HG03060 (cell line): Measurements from ENCODE around the gene DBET.
"Not testable (repeated sequence)": the region's sequence is repeated elsewhere in the genome, so short reads cannot be mapped to it uniquely, and the experiment has no call there.

Source experiments
- ATAC-seq: cut with Tn5 transposase; IDR thresholded peaks from one replicate; pipeline ENCODE4 v1.9.1; 2021; ENCODE audit warnings: low read depth, moderate number of reproducible peaks; ENCODE audit not compliant: unreplicated experiment

The DBET gene

DNA sequence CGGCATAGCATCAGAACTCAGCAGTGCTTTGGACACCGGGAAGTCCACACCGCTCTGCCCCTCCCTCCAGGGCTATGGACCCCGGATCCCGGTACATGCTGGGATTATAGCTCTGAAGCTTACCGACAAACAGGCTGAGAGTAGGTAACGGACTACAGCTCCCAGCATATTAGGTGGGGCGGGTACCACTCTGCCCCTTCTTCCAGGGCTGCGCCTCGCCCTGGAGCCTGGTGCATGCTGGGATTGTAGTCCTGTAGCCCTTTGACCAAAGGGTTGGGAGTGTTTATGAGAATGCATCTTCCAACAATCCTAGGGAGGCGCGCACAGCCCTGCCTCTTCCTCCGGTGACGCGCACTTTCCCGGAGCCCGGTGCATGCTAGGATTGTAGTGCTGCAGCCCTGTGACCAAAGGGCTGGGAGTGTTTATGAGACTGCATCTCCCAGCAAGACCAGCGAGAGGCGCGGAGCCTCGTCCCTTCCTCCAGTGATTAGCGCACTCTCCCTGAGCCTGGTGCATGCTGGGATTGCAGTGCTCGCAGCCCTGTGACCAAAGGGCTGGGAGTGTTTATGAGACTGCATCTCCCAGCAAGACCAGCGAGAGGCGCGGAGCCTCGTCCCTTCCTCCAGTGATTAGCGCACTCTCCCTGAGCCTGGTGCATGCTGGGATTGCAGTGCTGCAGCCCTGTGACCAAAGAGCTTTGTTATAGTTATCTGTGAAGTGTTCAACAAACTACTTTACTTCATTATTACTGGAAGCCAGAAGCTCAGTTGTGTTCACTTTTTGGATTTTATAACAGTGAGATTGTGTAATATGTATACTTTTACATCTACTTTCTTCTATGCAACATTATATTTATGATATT lies 14.7 kb upstream of the DBET start:
- ATAC-seq: not testable (repeated sequence)

- ATAC-seq: not testable (repeated sequence)
These were observed 5.3 kb upstream of the DBET start for GRCh38 chr4:190058997-190059396.

- not testable (repeated sequence) for ATAC-seq
These were observed 503 bp downstream of the DBET start for GRCh38 chr4:190064805-190065204.

DNA sequence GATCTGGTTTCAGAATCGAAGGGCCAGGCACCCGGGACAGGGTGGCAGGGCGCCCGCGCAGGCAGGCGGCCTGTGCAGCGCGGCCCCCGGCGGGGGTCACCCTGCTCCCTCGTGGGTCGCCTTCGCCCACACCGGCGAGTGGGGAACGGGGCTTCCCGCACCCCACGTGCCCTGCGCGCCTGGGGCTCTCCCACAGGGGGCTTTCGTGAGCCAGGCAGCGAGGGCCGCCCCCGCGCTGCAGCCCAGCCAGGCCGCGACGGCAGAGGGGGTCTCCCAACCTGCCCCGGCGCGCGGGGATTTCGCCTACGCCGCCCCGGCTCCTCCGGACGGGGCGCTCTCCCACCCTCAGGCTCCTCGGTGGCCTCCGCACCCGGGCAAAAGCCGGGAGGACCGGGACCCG lies 4.0 kb downstream of the DBET start:
- ATAC-seq: not testable (repeated sequence)

GRCh38 chr4:190093052-190093451 lies 28.8 kb downstream of the DBET start:
- ATAC-seq: not testable (repeated sequence)

GRCh38 chr4:190094031-190094430 lies 29.7 kb downstream of the DBET start:
- ATAC-seq: not testable (repeated sequence)

- ATAC-seq: not testable (repeated sequence)
These were observed 31.0 kb downstream of the DBET start for GRCh38 chr4:190095335-190095734.

- not testable (repeated sequence) for ATAC-seq
These were observed 35.3 kb downstream of the DBET start for GRCh38 chr4:190099605-190100004.

DNA sequence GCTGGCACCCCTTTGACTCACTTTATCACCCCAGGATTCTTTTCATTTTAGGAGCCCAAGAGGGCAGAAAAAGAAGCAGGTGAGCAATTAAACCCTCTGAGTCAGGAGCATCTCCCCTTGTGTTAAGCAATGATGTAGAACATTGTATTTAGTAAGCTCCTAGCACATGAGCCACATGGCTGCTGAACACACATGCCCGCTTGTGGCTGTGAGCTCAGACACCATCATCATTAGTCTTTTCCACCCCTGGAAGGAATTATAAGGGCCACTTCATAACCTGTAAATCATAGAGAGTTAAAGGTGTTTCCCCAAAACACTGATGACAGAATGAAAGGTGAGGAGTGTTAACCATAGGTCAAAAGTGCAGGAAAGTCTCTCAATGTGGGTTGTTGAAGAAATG lies 37.2 kb downstream of the DBET start:
- ATAC-seq: not testable (repeated sequence)

GRCh38 chr4:190106191-190106590 lies 41.9 kb downstream of the DBET start:
- not testable (repeated sequence) for ATAC-seq

DNA sequence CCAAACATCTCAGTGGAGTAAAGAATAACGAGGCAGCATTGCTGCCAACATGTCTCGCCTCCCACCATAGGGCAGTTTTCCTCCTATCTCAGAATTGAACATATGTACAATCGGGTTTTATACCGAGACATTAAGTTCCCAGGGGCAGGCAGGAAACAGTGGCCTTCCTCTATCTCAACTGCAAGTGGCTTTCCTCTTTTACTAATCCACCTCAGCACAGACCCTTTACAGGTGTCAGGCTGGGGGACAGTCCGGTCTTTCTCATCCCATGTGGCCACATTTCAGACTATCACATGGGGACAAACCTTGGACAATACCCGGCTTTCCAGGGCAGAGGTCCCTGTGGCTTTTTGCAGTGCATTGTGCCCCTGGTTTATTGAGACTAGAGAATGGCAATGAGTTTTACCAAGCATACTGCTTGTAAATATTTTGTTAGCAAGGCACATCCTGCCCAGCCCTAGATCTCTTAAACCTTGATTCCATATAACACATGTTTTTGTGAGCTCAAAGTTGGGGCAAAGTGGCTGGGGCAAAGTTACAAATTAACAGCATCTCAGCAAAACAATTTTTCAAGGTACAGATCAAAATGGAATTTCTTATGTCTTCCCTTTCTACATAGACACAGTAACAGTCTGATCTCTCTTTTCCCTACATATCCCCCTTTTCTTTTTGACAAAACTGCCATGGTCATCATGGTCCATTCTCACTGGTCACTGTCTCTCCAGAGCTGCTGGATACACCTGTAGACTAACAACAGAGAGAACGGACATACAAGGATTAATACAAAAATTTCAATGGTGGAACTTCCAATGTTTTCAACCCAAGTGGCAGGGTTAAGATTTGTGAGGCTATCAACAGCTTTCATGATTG lies 42.5 kb downstream of the DBET start:
- not testable (repeated sequence) for ATAC-seq

GRCh38 chr4:190107766-190108485 lies 43.6 kb downstream of the DBET start:
- ATAC-seq: not testable (repeated sequence)

GRCh38 chr4:190108756-190109155 lies 44.5 kb downstream of the DBET start:
- ATAC-seq: not testable (repeated sequence)

- ATAC-seq: not testable (repeated sequence)
These were observed 45.2 kb downstream of the DBET start for GRCh38 chr4:190109390-190110011.

DNA sequence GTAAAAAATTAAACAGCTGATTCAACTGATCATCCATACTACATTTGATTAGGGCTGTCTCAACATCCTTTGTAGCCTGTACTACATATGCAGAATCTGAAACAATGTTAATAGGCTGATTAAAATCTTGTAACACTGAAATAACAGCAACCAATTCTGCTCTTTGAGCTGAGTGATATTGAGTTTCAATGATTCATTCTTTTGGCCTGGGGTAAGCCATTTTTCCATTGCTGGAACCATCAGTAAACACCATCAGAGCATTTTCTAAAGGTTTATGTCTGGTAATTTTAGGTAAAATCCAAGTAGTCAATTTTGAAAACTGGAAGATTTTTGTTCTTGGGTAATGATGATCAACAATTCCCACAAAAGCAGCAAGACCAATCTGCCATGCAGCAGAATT lies 45.7 kb downstream of the DBET start:
- not testable (repeated sequence) for ATAC-seq

GRCh38 chr4:190110570-190111295 lies 46.4 kb downstream of the DBET start:
- ATAC-seq: not testable (repeated sequence)

DNA sequence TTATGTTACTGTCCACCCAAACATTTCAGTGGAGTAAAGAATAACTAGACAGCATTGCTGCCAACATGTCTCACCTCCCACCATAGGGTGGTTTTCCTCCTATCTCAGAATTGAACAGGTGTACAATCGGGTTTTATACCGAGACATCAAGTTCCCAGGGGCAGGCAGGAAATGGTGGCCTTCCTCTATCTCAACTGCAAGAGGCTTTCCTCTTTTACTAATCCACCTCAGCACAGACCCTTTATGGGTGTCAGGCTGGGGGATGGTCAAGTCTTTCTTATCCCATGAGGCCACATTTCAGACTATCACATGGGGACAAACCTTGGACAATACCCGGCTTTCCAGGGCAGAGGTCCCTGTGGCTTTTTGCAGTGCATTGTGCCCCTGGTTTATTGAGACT lies 48.6 kb downstream of the DBET start:
- not testable (repeated sequence) for ATAC-seq

GRCh38 chr4:190114991-190115390 lies 50.7 kb downstream of the DBET start:
- ATAC-seq: not testable (repeated sequence)
